Upper lobe of left lung (tissue), 6 donors: ENCODE results near the gene ITK. TPM values are rescaled to one million over a fixed set of nuclear protein-coding genes. Genes with fewer than 3 reads are reported as not detected.

Experiments used
- ATAC-seq, 2 donors: fragments of 200-7000 bp; cut with Tn5 transposase; one replicate each; pipeline ENCODE4 v1.9.1; 2022; ENCODE audit warnings: mild to moderate bottlenecking in 2 of 2, moderate library complexity in 2 of 2; ENCODE audit not compliant: low FRiP score in 2 of 2
- DNase-seq, 2 donors: peaks; one replicate each; pipeline ENCODE4 v3.0.0-alpha.2; 2019 to 2020
- H3K27ac ChIP-seq, 4 donors: fragments of 200-600 bp; sonication (generic); one replicate each; pipeline ENCODE4 v1.5.1; 2016 to 2019
- H3K27me3 ChIP-seq, 4 donors: fragments of 200-600 bp; sonication (generic); one replicate each; pipeline ENCODE4 v1.5.1; 2017 to 2019
- H3K36me3 ChIP-seq, 4 donors: fragments of 200-600 bp; sonication (generic); one replicate each; pipeline ENCODE4 v1.5.1; 2016 to 2019
- H3K4me1 ChIP-seq, 4 donors: fragments of 200-600 bp; sonication (generic); one replicate each; pipeline ENCODE4 v1.5.1; 2018 to 2019
- H3K4me3 ChIP-seq, 4 donors: fragments of 200-600 bp; sonication (generic); one replicate each; pipeline ENCODE4 v1.5.1; 2017 to 2019; ENCODE audit warnings: mild to moderate bottlenecking in 2 of 4, moderate library complexity in 1 of 4
- H3K9me3 ChIP-seq, 4 donors: fragments of 200-600 bp; sonication (generic); one replicate each; pipeline ENCODE4 v1.5.1; 2018 to 2019
- CTCF ChIP-seq, 6 experiments: fragments of 450-650 bp in 4 of 6; fragments of 200-600 bp in 2 of 6; sonication (generic) in 2 of 6; IDR thresholded peaks; one replicate each; pipeline ENCODE4 v1.5.1; 2016 to 2019; ENCODE audit warnings: antibody characterized with exemption in 6 of 6
- EP300 ChIP-seq, 4 donors: sonication (generic); formaldehyde crosslinking; IDR thresholded peaks; one replicate each; pipeline ENCODE4 v1.5.1; 2017; ENCODE audit warnings: antibody characterized with exemption in 4 of 4, control low read depth in 2 of 4
- POLR2A ChIP-seq, 4 donors: fragments of 450-650 bp; IDR thresholded peaks; one replicate each; pipeline ENCODE4 v1.5.1; 2016 to 2017; ENCODE audit warnings: antibody characterized with exemption in 4 of 4, mild to moderate bottlenecking in 2 of 4
- POLR2AphosphoS5 ChIP-seq, 2 donors: sonication (generic); formaldehyde crosslinking; IDR thresholded peaks; one replicate each; pipeline ENCODE4 v1.5.1; 2017; ENCODE audit warnings: antibody characterized with exemption in 2 of 2
- WGBS, 2 donors: methylation state at CpG; one replicate each; pipeline ENCODE4 v1.1.5; 2017 to 2018; 5-methylcytosine and 5-hydroxymethylcytosine counted together
- total RNA-seq, 6 donors: library from RNA; depleted of rRNA in 4 of 6; stranded (reverse); fragments of >200 nt in 4 of 6; gene quantifications; one replicate each; pipeline versions ENCODE4 v1.1.0 to v1.2.1, GENCODE V29; 2016 to 2021
- donor health status: DM: no; HTN: no; CAD: no; lungs with moderate emphysema.
- donor health status: DM: no; HTN: yes; CAD: no; lungs with severe emphysema.

ITK gene
- 10 to 100 TPM in 1 of 6 donors, 1 to 10 TPM in 5; 5.0 to 15.2 (median 7.0) TPM for total RNA-seq

- Histone ChIP-seq H3K4me1 (no peaks in the 10 kb centered on the region), H3K36me3 (no peaks in the 10 kb centered on the region), H3K27me3 (no peaks in the 10 kb centered on the region), H3K4me3 (peak within 1 kb of the TSS in 3 of 4 donors; percentile 19 to 30 (median 27)), H3K9me3 (no peaks in the 10 kb centered on the region), H3K27ac (peak within 1 kb of the TSS; percentile 7 to 29 (median 28))
- ATAC-seq: no peak
- WGBS, 2 donors: 76 to 77% methylated on average over 8 of the region's 8 CpGs
- TF ChIP-seq CTCF (IDR thresholded peaks at IDR 0.05): no peak
- peak in 1 of 4 donors; percentile 64 for TF ChIP-seq POLR2A (IDR thresholded peaks at IDR 0.05)
- DNase-seq: no peak
Measured at GRCh38 chr5:157180374-157181264, at the start of gene ITK. TSS of gene ITK (plus strand) at chr5:157180840. CDS start at chr5:157180978, 138 bp downstream.

DNA sequence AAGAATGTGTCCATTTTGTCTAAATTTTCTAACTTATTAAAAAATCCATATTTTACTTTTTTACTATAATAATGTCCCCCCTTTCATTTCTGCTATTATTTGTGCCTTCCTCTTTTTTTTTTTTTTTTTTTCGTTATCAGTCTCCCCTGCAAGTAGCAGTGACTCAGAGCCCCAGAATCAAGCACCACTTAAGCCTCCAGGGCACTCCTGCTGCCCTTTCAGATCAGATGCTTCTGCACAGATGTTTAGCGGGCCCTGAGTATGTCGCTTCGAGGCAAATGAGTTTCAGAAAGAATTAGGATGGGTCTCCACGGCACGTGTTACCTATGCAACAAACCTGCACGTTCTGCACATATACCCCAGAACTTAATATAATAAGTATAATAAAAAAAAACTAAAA lies 49.7 kb upstream of the ITK start:
- 59 to 61% methylated on average over 7 of the region's 7 CpGs for WGBS, 2 donors
- peak in 1 of 2 donors; percentile 61 for ATAC-seq
- no peaks in the 10 kb centered on the region for H3K9me3 ChIP-seq
- H3K36me3 ChIP-seq: no peaks in the 10 kb centered on the region
- no peak overlapping the region for H3K4me3 ChIP-seq
- H3K4me1 ChIP-seq: peaks cover 0 to 4% (median 0%) of the 10 kb centered on the region in 4 donors
- peak in 1 of 2 donors; percentile 39 for DNase-seq
- no peak overlapping the region for H3K27ac ChIP-seq
- TF ChIP-seq POLR2AphosphoS5 (IDR thresholded peaks at IDR 0.05) (no peak), CTCF (IDR thresholded peaks at IDR 0.05) (no peak), POLR2A (IDR thresholded peaks at IDR 0.05) (no peak), EP300 (IDR thresholded peaks at IDR 0.05) (no peak)
- H3K27me3 ChIP-seq: no peaks in the 10 kb centered on the region

- no peaks in the 10 kb centered on the region for H3K27me3 ChIP-seq
- H3K4me3 ChIP-seq: no peak overlapping the region
- H3K27ac ChIP-seq: no peak overlapping the region
- no peak for DNase-seq
- no peak for TF ChIP-seq POLR2A (IDR thresholded peaks at IDR 0.05)
- no peak for TF ChIP-seq CTCF (IDR thresholded peaks at IDR 0.05)
- no peak for TF ChIP-seq EP300 (IDR thresholded peaks at IDR 0.05)
- TF ChIP-seq POLR2AphosphoS5 (IDR thresholded peaks at IDR 0.05): no peak
- no peaks in the 10 kb centered on the region for H3K9me3 ChIP-seq
- WGBS, 2 donors: 22 to 29% methylated on average over 1 of the region's 1 CpG
- H3K36me3 ChIP-seq: peaks cover 0 to 3% (median 0%) of the 10 kb centered on the region in 4 donors
- no peak for ATAC-seq
- H3K4me1 ChIP-seq: peaks cover 0 to 4% (median 0%) of the 10 kb centered on the region in 4 donors
Measured at GRCh38 chr5:157132281-157132612, 48.4 kb upstream of the ITK start.

DNA sequence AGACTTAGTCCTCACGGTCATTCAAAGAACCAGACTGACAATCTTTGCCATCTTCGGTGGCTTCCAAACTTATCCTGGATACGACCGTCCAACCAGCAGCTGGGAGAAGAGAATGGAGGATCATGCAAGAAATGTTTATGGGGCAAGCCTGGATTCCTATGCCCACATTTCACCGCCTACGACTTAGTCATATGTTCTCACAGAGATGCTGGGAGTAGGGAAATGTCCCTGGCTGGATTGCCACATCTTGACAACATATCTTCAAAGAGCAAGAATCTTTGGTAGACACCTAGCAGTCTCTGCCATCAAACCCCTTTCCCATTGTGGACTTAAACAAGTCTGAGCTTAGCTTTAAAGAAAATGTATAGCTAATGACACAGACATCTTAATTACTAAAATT lies 42.9 kb upstream of the ITK start:
- Histone ChIP-seq H3K4me1 (peaks cover 7 to 15% (median 12%) of the 10 kb centered on the region in 4 donors), H3K27me3 (no peaks in the 10 kb centered on the region), H3K9me3 (no peaks in the 10 kb centered on the region), H3K27ac (no peak overlapping the region), H3K36me3 (peaks cover 3 to 23% (median 7%) of the 10 kb centered on the region in 4 donors), H3K4me3 (no peak overlapping the region)
- no peak for TF ChIP-seq POLR2AphosphoS5 (IDR thresholded peaks at IDR 0.05)
- no peak for TF ChIP-seq POLR2A (IDR thresholded peaks at IDR 0.05)
- TF ChIP-seq EP300 (IDR thresholded peaks at IDR 0.05): no peak
- no peak for TF ChIP-seq CTCF (IDR thresholded peaks at IDR 0.05)
- ATAC-seq (no peak), DNase-seq (no peak)
- WGBS, 2 donors: 85 to 96% methylated on average over 6 of the region's 6 CpGs
